GM21737 (cell line): ENCODE results near the gene ENKUR.
"Not testable (repeated sequence)": the region's sequence is repeated elsewhere in the genome, so short reads cannot be mapped to it uniquely, and the experiment has no call there.

Experiments used
- ATAC-seq: cut with Tn5 transposase; IDR thresholded peaks from one replicate; pipeline ENCODE4 v1.9.1; 2021; ENCODE audit warnings: mild to moderate bottlenecking, moderate library complexity; ENCODE audit not compliant: unreplicated experiment

ENKUR gene

GRCh38 chr10:24979685-24980084 lies 36.3 kb downstream of the ENKUR start:
- ATAC-seq: no peak

- no peak for ATAC-seq
Observed at GRCh38 chr10:24974976-24975375, 41.0 kb downstream of the ENKUR start.

- no peak for ATAC-seq
Observed at GRCh38 chr10:24973163-24973562, 42.8 kb downstream of the ENKUR start.

GRCh38 chr10:24971374-24971773 lies 44.6 kb downstream of the ENKUR start:
- ATAC-seq: no peak

GRCh38 chr10:24969841-24970281 lies 46.1 kb downstream of the ENKUR start:
- ATAC-seq: no peak

GRCh38 chr10:24968951-24969350 lies 47.0 kb downstream of the ENKUR start:
- ATAC-seq: not testable (repeated sequence)

GRCh38 chr10:24968349-24968748 lies 47.6 kb downstream of the ENKUR start:
- ATAC-seq: no peak

- no peak for ATAC-seq
Observed at GRCh38 chr10:24966962-24967481, 48.9 kb downstream of the ENKUR start.

GRCh38 chr10:24965051-24965450 lies 50.9 kb downstream of the ENKUR start:
- ATAC-seq: no peak

GRCh38 chr10:24963521-24964041 lies 52.4 kb downstream of the ENKUR start:
- ATAC-seq: no peak

- no peak for ATAC-seq
Observed at GRCh38 chr10:24962995-24963394, 53.0 kb downstream of the ENKUR start.

- ATAC-seq: no peak
Observed at GRCh38 chr10:24961582-24961981, 54.4 kb downstream of the ENKUR start.

- ATAC-seq: no peak
Observed at GRCh38 chr10:24959382-24959730, 56.6 kb downstream of the ENKUR start.

- no peak for ATAC-seq
Observed at GRCh38 chr10:24958721-24959381, 57.1 kb downstream of the ENKUR start.

- ATAC-seq: no peak
Observed at GRCh38 chr10:24958091-24958720, 57.8 kb downstream of the ENKUR start.

- ATAC-seq: not testable (repeated sequence)
Observed at GRCh38 chr10:24957624-24958051, 58.3 kb downstream of the ENKUR start.

- no peak for ATAC-seq
Observed at GRCh38 chr10:24953675-24954074, 62.3 kb downstream of the ENKUR start.

GRCh38 chr10:24952707-24953645 lies 63.0 kb downstream of the ENKUR start:
- peak; percentile 70 for ATAC-seq

- ATAC-seq: peak; percentile 20
Observed at GRCh38 chr10:24952143-24952706, 63.7 kb downstream of the ENKUR start, which contains the start of gene PRTFDC1. Gene PRTFDC1 (minus strand): TSS chr10:24952606. CDS start chr10:24952575, 31 bp downstream.
